Loucy (cell line): ENCODE data around the gene CCND1.

Experiments
- H2AFZ ChIP-seq: fragments of 200-600 bp; sonication (generic); 2 replicates; pipeline ENCODE4 v1.6.0; 2016; ENCODE audit warnings: antibody characterized with exemption, mild to moderate bottlenecking, low read length, moderate library complexity
- H3F3A ChIP-seq: fragments of 200-600 bp; 2 replicates; pipeline ENCODE4 v1.6.0; 2016; ENCODE audit warnings: antibody characterized with exemption, low read depth, mild to moderate bottlenecking
- H3K27me3 ChIP-seq: fragments of 200-600 bp; sonication (generic); 2 replicates; pipeline ENCODE4 v1.6.1; 2014; ENCODE audit warnings: low read length, mild to moderate bottlenecking; ENCODE audit not compliant: insufficient read depth, poor library complexity, severe bottlenecking
- H3K36me3 ChIP-seq: fragments of 200-600 bp; sonication (generic); 2 replicates; pipeline ENCODE4 v1.6.1; 2016; ENCODE audit warnings: low read length; ENCODE audit not compliant: insufficient read depth
- H3K4me1 ChIP-seq: fragments of 200-600 bp; sonication (generic); 2 replicates; pipeline ENCODE4 v1.5.1; 2014; ENCODE audit warnings: low read length, mild to moderate bottlenecking; ENCODE audit not compliant: insufficient read depth, poor library complexity, severe bottlenecking
- H3K4me2 ChIP-seq: fragments of 200-600 bp; sonication (generic); 2 replicates; pipeline ENCODE4 v1.6.0; 2014; ENCODE audit warnings: antibody characterized with exemption, low read length, low read depth, mild to moderate bottlenecking; ENCODE audit not compliant: poor library complexity, severe bottlenecking
- H3K4me3 ChIP-seq: fragments of 200-600 bp; sonication (generic); 2 replicates; pipeline ENCODE4 v1.5.1; 2014; ENCODE audit warnings: low read length, mild to moderate bottlenecking, mixed read lengths; ENCODE audit not compliant: poor library complexity, severe bottlenecking
- H3K79me2 ChIP-seq: fragments of 200-600 bp; sonication (generic); 2 replicates; pipeline ENCODE4 v1.6.1; 2014; ENCODE audit warnings: low read length; ENCODE audit not compliant: insufficient read depth
- H3K9ac ChIP-seq: fragments of 200-600 bp; sonication (generic); 2 replicates; pipeline ENCODE4 v1.6.0; 2014; ENCODE audit warnings: mild to moderate bottlenecking, low read depth, low read length, moderate library complexity; ENCODE audit not compliant: poor library complexity, severe bottlenecking
- H3K9me2 ChIP-seq: fragments of 200-600 bp; sonication (generic); replicated peaks from 2 replicates; pipeline ENCODE4 v1.6.1; 2016; ENCODE audit warnings: low read depth, low read length, mixed read lengths
- H3K9me3 ChIP-seq: fragments of 200-600 bp; sonication (generic); 2 replicates; pipeline ENCODE4 v1.6.1; 2014; ENCODE audit warnings: mild to moderate bottlenecking, antibody characterized with exemption, low read length, low read depth; ENCODE audit not compliant: insufficient read depth
- H4K20me1 ChIP-seq: fragments of 200-600 bp; sonication (generic); 2 replicates; pipeline ENCODE4 v1.6.0; 2014; ENCODE audit warnings: antibody characterized with exemption, low read length, mild to moderate bottlenecking; ENCODE audit not compliant: insufficient read depth, poor library complexity, severe bottlenecking
- CTCF ChIP-seq: fragments of 200-600 bp; sonication (generic); conservative IDR thresholded peaks from 2 replicates; pipeline ENCODE4 v1.5.1; 2014; ENCODE audit warnings: mild to moderate bottlenecking, antibody characterized with exemption, low read length
- EZH2phosphoT487 ChIP-seq: fragments of 200-600 bp; IDR thresholded peaks from 2 replicates; pipeline ENCODE4 v1.6.1; 2018; ENCODE audit warnings: antibody characterized with exemption, mild to moderate bottlenecking, moderate library complexity, borderline replicate concordance

Gene CCND1

DNA sequence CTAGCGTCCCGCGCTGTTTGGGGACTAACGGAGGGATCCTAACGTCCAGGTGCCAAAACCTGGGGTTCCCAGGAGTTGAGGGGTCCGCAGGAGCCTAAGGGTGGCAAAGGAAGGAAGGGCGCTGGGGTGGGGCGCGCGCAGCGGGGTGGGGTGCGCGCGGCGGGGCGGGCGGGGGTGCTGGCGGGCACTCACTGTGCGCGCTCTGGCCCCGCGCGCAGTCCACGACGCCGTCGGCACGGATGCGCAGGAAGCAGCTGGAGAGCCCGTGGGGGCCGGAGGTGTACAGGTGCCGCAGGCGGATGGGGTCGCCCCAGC is 62.5 kb downstream of the CCND1 start:
- Histone ChIP-seq H3K79me2 (no peaks in the 10 kb centered on the region), H3K4me2 (no peak overlapping the region), H3K9me2 (no peaks in the 10 kb centered on the region), H3K4me1 (peaks cover 4% of the 10 kb centered on the region), H4K20me1 (no peaks in the 10 kb centered on the region), H3K9me3 (no peaks in the 10 kb centered on the region), H3K4me3 (no peak overlapping the region), H3F3A (no peaks in the 10 kb centered on the region), H3K36me3 (no peaks in the 10 kb centered on the region), H2AFZ (no peak overlapping the region), H3K27me3 (no peaks in the 10 kb centered on the region), H3K9ac (no peak overlapping the region)
- TF ChIP-seq EZH2phosphoT487 (no peak), CTCF (no peak)
